Thoracic aorta (tissue), 2 donors: Measurements from ENCODE around the gene TENM4. TPM values are rescaled to one million over a fixed set of nuclear protein-coding genes. Genes with fewer than 3 reads are reported as not detected.

Experiments used
- ATAC-seq: fragments of 150-250 bp; one replicate; pipeline ENCODE4 v1.8.0; 2017; ENCODE audit warnings: low read depth; ENCODE audit not compliant: insufficient number of reproducible peaks, low FRiP score
- DNase-seq: peaks from one replicate; pipeline ENCODE4 v3.0.0-alpha.2; 2020; ENCODE audit warnings: low spot score
- H3K27ac ChIP-seq, 2 donors: fragments of 200-600 bp; sonication (generic); 1 replicate in 1 of 2; 2 replicates in 1 of 2; pipeline ENCODE4 v1.5.1; 2016; ENCODE audit warnings: mild to moderate bottlenecking in 2 of 2, moderate library complexity in 2 of 2
- H3K27me3 ChIP-seq: fragments of 200-600 bp; sonication (generic); replicated peaks from 2 replicates; pipeline ENCODE4 v1.6.0; 2016; ENCODE audit warnings: mild to moderate bottlenecking; ENCODE audit not compliant: insufficient read depth
- H3K36me3 ChIP-seq: fragments of 200-600 bp; sonication (generic); one replicate; pipeline ENCODE4 v1.5.1; 2016
- H3K4me1 ChIP-seq, 2 donors: fragments of 200-600 bp; sonication (generic); 1 replicate in 1 of 2; 2 replicates in 1 of 2; pipeline versions ENCODE4 v1.5.1 to v1.6.0; 2016; ENCODE audit warnings: low read depth in 2 of 2, mild to moderate bottlenecking in 1 of 2; ENCODE audit not compliant: control insufficient read depth in 1 of 2
- H3K4me3 ChIP-seq: fragments of 200-600 bp; sonication (generic); 2 replicates; pipeline ENCODE4 v1.5.1; 2016; ENCODE audit warnings: mild to moderate bottlenecking
- H3K9me3 ChIP-seq: fragments of 200-600 bp; sonication (generic); 2 replicates; pipeline ENCODE4 v1.5.1; 2016
- total RNA-seq, 2 donors: library from RNA; depleted of rRNA; stranded (reverse); fragments of >200 nt; gene quantifications; one replicate each; pipeline versions ENCODE4 v1.1.0 to v1.2.3, GENCODE V29; 2016
- TF ChIP-seq, protein P1 (sequence below): fragments of 200-600 bp; sonication (generic); IDR thresholded peaks from one replicate; pipeline ENCODE4 v1.5.1; 2019; ENCODE audit warnings: antibody characterized with exemption

TENM4 gene
- total RNA-seq, 2 donors from 2014 or later = 6.1 to 13.3 TPM

- TF ChIP-seq, protein P1, sequence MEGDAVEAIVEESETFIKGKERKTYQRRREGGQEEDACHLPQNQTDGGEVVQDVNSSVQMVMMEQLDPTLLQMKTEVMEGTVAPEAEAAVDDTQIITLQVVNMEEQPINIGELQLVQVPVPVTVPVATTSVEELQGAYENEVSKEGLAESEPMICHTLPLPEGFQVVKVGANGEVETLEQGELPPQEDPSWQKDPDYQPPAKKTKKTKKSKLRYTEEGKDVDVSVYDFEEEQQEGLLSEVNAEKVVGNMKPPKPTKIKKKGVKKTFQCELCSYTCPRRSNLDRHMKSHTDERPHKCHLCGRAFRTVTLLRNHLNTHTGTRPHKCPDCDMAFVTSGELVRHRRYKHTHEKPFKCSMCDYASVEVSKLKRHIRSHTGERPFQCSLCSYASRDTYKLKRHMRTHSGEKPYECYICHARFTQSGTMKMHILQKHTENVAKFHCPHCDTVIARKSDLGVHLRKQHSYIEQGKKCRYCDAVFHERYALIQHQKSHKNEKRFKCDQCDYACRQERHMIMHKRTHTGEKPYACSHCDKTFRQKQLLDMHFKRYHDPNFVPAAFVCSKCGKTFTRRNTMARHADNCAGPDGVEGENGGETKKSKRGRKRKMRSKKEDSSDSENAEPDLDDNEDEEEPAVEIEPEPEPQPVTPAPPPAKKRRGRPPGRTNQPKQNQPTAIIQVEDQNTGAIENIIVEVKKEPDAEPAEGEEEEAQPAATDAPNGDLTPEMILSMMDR = no peak
- H3K9me3 ChIP-seq = no peaks in the 10 kb centered on the region
- H3K36me3 ChIP-seq = no peaks in the 10 kb centered on the region
- no peak for ATAC-seq
- H3K27me3 ChIP-seq = no peaks in the 10 kb centered on the region
- H3K4me3 ChIP-seq = no peak overlapping the region
- no peaks in the 10 kb centered on the region for H3K4me1 ChIP-seq
- H3K27ac ChIP-seq = no peak overlapping the region
- DNase-seq = no peak
These were observed 539.0 kb downstream of the TENM4 start for GRCh38 chr11:78901831-78902230.

GRCh38 chr11:78898266-78898775 is 542.5 kb downstream of the TENM4 start:
- H3K27ac ChIP-seq = no peak overlapping the region
- no peak for DNase-seq
- no peaks in the 10 kb centered on the region for H3K36me3 ChIP-seq
- no peaks in the 10 kb centered on the region for H3K4me1 ChIP-seq
- ATAC-seq = no peak
- TF ChIP-seq, protein P1 = no peak
- no peaks in the 10 kb centered on the region for H3K9me3 ChIP-seq
- H3K4me3 ChIP-seq = no peak overlapping the region
- no peaks in the 10 kb centered on the region for H3K27me3 ChIP-seq

GRCh38 chr11:78893996-78894395 is 546.8 kb downstream of the TENM4 start:
- no peaks in the 10 kb centered on the region for H3K27me3 ChIP-seq
- H3K4me3 ChIP-seq = no peak overlapping the region
- DNase-seq (no peak), ATAC-seq (no peak)
- no peaks in the 10 kb centered on the region for H3K36me3 ChIP-seq
- no peak overlapping the region for H3K27ac ChIP-seq
- no peaks in the 10 kb centered on the region for H3K4me1 ChIP-seq
- TF ChIP-seq, protein P1 = no peak
- H3K9me3 ChIP-seq = no peaks in the 10 kb centered on the region

DNA sequence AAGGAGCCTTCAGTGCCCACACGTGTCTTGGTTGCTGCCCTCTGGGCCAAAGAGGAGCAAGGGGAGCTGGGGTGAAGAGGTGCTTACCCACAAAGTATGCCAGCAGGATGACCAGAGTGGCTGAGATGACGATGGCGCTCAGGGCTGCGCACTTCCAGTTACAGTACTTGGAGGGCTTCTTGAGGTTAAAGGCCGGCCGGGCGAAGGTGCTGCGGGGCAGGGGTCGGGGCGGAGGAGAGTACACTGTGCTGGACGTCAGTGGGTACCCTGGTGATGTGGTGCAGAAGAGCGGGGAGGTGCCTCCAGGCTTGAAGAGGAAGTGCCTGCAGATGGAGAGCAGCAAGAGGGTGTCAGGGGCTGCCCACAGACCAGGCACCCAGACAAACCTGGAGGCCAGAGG is 551.1 kb downstream of the TENM4 start:
- DNase-seq = no peak
- Histone ChIP-seq H3K27ac (no peak overlapping the region), H3K4me3 (no peak overlapping the region), H3K36me3 (no peaks in the 10 kb centered on the region), H3K9me3 (no peaks in the 10 kb centered on the region), H3K27me3 (no peaks in the 10 kb centered on the region), H3K4me1 (no peaks in the 10 kb centered on the region)
- no peak for ATAC-seq
- TF ChIP-seq, protein P1 = no peak

- Histone ChIP-seq H3K27me3 (no peaks in the 10 kb centered on the region), H3K4me3 (no peak overlapping the region), H3K9me3 (no peaks in the 10 kb centered on the region), H3K4me1 (no peaks in the 10 kb centered on the region), H3K36me3 (no peaks in the 10 kb centered on the region), H3K27ac (no peak overlapping the region)
- DNase-seq (no peak), ATAC-seq (no peak)
- TF ChIP-seq, protein P1 = no peak
These were observed 554.2 kb downstream of the TENM4 start for GRCh38 chr11:78886616-78887015.
